HL-60 (cell line): ENCODE results near the gene VGLL2.

ENCODE experiments used
- DNase-seq, 2 experiments: peaks; one replicate each; pipeline ENCODE4 v3.0.0-alpha.2; 2010 to 2020; ENCODE audit warnings: low read depth in 1 of 2, low spot score in 1 of 2
- H3K27ac ChIP-seq: fragments of 250-450 bp; sonication (Bioruptor Pico); replicated peaks from 2 replicates; pipeline ENCODE4 v1.5.1; 2020; ENCODE audit warnings: mild to moderate bottlenecking, moderate library complexity
- H3K27me3 ChIP-seq: fragments of 250-450 bp; sonication (Bioruptor Pico); 2 replicates; pipeline ENCODE4 v1.5.1; 2021; ENCODE audit warnings: mild to moderate bottlenecking, moderate library complexity; ENCODE audit not compliant: insufficient read depth, poor library complexity, severe bottlenecking
- H3K4me3 ChIP-seq: replicated peaks from 2 replicates; pipeline ENCODE4 v1.5.1; 2011; ENCODE audit warnings: mild to moderate bottlenecking, control low read depth, low read length; ENCODE audit not compliant: insufficient read depth
- GABPA ChIP-seq: IDR thresholded peaks from 2 replicates; pipeline ENCODE4 v1.6.1; 2012; ENCODE audit warnings: low read depth
- POLR2AphosphoS5 ChIP-seq: IDR thresholded peaks from 2 replicates; pipeline ENCODE4 v1.6.1; 2012; ENCODE audit warnings: low read depth
- SPI1 ChIP-seq: IDR thresholded peaks from 2 replicates; pipeline ENCODE4 v1.6.1; 2012; ENCODE audit warnings: low read depth, mild to moderate bottlenecking, borderline replicate concordance
- long read RNA-seq: library from polyadenylated mRNA; unstranded; transcript quantifications from one replicate; pipeline ENCODE4 v2.0.0, GENCODE V29; 2020
- TF ChIP-seq, protein P1 (sequence below): IDR thresholded peaks from 2 replicates; pipeline ENCODE4 v1.6.1; 2012; ENCODE audit warnings: low read depth; ENCODE audit not compliant: insufficient replicate concordance
- TF ChIP-seq, protein P2 (sequence below): IDR thresholded peaks from one replicate; pipeline ENCODE4 v1.5.1; 2011; ENCODE audit warnings: low read length, control low read depth, inconsistent platforms; ENCODE audit not compliant: insufficient read depth

Gene VGLL2, protein sequence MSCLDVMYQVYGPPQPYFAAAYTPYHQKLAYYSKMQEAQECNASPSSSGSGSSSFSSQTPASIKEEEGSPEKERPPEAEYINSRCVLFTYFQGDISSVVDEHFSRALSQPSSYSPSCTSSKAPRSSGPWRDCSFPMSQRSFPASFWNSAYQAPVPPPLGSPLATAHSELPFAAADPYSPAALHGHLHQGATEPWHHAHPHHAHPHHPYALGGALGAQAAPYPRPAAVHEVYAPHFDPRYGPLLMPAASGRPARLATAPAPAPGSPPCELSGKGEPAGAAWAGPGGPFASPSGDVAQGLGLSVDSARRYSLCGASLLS
- long read RNA-seq = 0 reads

DNA sequence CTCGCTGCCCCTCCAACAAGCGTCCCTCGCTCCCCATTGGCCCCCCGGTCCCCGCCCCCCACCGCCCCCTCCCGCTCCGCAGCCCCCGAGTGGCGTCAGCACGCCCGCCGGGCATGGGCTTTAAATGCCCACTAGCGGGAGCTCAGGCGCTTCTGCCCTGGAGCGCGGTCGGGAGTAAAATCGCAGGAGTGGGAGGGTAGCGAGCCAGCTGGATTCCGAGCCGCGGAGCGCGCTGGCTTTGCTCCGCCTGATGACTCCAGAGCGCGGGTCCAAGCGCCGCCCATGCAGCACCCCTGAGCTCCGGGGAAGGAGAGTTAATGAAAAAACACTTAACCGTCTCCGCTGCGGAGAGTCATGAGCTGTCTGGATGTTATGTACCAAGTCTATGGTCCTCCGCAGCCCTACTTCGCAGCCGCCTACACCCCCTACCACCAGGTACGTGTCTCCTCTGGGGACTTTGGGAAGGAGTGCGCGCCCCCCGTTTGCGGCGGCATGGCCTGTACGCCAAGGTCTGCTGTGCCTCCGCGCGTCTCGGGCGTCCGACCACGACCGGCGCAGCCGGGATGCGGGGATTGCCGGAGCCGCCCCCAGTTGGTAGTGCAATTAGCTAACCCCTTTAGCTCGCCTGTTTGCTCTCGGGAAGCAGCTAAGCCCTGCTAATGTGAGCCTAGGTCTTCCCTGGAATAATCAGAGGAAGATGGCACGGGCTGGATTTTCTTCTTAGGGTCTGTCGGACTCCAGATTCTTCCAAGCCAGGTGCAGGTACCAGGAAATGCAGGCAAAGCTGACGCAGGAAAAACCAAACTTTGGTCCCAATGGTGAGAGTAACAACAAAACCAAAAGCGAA, at the start of gene VGLL2:
Gene VGLL2 (plus strand): TSS at position 149 of the 847 bp plus-strand sequence. CDS start 206 bp downstream, at position 355.
- TF ChIP-seq GABPA (no peak), POLR2AphosphoS5 (no peak), SPI1 (no peak)
- TF ChIP-seq, protein P1, sequence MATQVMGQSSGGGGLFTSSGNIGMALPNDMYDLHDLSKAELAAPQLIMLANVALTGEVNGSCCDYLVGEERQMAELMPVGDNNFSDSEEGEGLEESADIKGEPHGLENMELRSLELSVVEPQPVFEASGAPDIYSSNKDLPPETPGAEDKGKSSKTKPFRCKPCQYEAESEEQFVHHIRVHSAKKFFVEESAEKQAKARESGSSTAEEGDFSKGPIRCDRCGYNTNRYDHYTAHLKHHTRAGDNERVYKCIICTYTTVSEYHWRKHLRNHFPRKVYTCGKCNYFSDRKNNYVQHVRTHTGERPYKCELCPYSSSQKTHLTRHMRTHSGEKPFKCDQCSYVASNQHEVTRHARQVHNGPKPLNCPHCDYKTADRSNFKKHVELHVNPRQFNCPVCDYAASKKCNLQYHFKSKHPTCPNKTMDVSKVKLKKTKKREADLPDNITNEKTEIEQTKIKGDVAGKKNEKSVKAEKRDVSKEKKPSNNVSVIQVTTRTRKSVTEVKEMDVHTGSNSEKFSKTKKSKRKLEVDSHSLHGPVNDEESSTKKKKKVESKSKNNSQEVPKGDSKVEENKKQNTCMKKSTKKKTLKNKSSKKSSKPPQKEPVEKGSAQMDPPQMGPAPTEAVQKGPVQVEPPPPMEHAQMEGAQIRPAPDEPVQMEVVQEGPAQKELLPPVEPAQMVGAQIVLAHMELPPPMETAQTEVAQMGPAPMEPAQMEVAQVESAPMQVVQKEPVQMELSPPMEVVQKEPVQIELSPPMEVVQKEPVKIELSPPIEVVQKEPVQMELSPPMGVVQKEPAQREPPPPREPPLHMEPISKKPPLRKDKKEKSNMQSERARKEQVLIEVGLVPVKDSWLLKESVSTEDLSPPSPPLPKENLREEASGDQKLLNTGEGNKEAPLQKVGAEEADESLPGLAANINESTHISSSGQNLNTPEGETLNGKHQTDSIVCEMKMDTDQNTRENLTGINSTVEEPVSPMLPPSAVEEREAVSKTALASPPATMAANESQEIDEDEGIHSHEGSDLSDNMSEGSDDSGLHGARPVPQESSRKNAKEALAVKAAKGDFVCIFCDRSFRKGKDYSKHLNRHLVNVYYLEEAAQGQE = no peak
- TF ChIP-seq, protein P2, sequence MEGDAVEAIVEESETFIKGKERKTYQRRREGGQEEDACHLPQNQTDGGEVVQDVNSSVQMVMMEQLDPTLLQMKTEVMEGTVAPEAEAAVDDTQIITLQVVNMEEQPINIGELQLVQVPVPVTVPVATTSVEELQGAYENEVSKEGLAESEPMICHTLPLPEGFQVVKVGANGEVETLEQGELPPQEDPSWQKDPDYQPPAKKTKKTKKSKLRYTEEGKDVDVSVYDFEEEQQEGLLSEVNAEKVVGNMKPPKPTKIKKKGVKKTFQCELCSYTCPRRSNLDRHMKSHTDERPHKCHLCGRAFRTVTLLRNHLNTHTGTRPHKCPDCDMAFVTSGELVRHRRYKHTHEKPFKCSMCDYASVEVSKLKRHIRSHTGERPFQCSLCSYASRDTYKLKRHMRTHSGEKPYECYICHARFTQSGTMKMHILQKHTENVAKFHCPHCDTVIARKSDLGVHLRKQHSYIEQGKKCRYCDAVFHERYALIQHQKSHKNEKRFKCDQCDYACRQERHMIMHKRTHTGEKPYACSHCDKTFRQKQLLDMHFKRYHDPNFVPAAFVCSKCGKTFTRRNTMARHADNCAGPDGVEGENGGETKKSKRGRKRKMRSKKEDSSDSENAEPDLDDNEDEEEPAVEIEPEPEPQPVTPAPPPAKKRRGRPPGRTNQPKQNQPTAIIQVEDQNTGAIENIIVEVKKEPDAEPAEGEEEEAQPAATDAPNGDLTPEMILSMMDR = no peak
- no peak within 1 kb of the TSS for H3K4me3 ChIP-seq
- peaks cover 84% of the 10 kb centered on the region for H3K27me3 ChIP-seq
- no peak for DNase-seq
- H3K27ac ChIP-seq = no peak within 1 kb of the TSS

DNA sequence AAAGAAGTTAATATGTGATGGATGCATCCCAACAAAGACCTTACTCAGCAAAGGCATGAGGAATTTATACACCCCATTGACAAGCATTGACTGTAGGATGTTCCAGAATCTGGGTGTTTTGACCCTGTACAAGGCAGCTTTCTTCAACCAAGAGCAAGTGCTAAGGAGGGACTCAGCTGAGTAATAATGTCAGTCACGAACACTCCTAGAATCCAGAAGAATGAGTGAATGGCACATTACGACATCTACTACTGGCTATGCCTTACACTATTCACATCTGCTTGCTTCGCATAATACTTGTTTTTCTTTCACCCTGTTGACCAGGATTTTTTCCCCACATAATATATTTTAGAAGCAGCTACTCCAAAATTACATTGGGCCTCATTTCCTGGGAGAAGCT, 42.5 kb upstream of the VGLL2 start:
- Histone ChIP-seq H3K27me3 (no peaks in the 10 kb centered on the region), H3K27ac (no peak overlapping the region), H3K4me3 (no peak overlapping the region)
- TF ChIP-seq, protein P2 = no peak
- TF ChIP-seq, protein P1 = no peak
- TF ChIP-seq POLR2AphosphoS5 (no peak), SPI1 (no peak), GABPA (no peak)
- DNase-seq = no peak

DNA sequence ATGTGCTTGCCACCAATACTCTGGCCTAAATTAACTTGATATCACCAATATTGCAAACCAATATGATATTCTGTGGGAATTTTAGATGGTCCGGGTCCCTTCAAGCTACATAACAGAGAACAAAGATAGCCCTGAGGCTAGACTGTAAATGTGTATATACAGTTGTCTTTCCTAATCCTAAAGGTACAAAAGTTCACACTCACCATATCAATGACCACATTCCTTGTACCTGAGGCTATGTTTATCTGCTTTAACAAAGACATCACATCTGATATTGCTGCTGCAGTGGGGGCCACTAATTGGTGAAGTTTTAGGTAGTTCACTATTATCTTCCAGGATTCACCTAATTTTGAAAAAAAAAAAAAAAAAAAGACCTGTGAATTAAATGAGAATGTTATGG, 38.6 kb upstream of the VGLL2 start:
- no peak for TF ChIP-seq POLR2AphosphoS5
- TF ChIP-seq GABPA = no peak
- TF ChIP-seq, protein P1 = no peak
- no peak for TF ChIP-seq SPI1
- TF ChIP-seq, protein P2 = no peak
- no peak for DNase-seq

More for the DNA sequence above, 38.6 kb upstream of the VGLL2 start:
- H3K27ac ChIP-seq = no peak overlapping the region
- no peaks in the 10 kb centered on the region for H3K27me3 ChIP-seq
- H3K4me3 ChIP-seq = no peak overlapping the region
